Eye (tissue), 1 donor: ENCODE results near the gene HSPA9.
"Not testable (repeated sequence)": the region's sequence is repeated elsewhere in the genome, so short reads cannot be mapped to it uniquely, and the experiment has no call there.

Experiments
- DNase-seq: peaks from one replicate; pipeline ENCODE4 v3.0.0-alpha.2; 2015

The HSPA9 gene

DNA sequence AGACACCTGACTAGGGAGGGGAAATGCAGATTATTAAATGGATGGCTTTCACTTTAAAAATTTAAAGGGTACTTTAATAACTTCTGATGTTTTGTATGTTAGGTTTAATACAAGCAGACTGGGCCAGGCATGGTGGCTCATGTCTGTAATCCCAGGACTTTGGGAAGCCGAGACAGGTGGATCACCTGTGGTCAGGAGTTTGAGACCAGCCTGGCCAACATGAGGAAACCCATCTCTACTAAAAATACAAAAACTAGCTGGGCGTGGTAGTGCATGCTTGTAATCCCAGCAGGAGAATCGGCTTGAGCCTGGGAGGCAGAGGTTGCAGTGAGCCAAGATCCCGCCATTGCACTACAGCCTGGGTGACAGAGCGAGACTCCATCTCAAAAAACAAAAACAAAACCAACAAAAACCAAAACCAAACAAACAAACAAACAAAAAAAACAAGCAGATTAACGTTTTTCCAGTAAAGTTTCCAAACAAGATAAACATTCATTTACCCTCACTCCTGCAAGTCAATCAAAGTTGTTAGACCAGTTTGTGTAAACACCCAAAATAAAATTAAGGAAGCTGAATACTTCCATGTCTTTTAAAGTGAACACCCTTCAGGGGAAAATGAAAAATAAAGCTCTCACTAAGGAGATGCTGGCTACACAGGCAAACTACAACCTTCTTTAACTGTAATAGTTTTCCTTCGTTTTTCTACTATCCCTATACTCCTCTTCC lies 46.3 kb downstream of the HSPA9 start:
- DNase-seq, result no peak

DNA sequence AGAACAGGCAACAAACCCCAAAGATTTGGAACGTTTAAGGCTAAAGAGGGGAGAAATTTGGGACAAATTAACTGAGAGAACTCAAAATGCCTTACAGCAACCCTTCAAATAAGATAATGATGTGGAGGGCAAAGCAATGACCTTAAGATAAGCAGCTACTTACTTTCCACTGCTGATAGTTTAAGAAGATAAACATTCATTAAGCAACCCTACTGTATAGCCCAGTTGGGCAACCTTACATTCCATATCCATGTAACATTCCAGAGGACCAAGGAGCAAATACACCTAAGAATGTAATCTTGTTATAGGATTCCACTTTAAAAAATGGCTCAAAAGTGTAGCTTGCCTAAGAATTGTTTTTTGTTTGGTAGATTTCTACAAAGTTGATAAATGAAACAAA lies 47.0 kb downstream of the HSPA9 start:
- no peak for DNase-seq

DNA sequence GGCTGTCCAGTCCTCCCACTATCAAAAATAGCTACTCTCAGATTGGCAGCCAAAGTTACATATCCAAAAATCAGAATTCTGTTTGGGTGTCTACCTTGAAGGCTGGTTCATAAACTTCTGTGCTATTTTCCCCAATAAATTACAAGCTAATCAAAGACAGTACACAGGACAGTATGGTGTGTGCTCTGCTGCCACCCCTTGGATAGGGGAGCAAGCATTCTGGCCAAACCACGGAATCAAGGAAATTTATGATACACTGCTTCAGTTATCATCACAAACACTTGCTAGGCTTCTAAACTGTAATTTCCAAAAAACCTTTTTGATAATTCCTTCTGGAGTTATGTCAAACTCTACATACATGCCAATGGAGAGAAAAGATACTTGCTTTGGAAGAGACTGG lies 48.0 kb downstream of the HSPA9 start:
- DNase-seq, result no peak

DNA sequence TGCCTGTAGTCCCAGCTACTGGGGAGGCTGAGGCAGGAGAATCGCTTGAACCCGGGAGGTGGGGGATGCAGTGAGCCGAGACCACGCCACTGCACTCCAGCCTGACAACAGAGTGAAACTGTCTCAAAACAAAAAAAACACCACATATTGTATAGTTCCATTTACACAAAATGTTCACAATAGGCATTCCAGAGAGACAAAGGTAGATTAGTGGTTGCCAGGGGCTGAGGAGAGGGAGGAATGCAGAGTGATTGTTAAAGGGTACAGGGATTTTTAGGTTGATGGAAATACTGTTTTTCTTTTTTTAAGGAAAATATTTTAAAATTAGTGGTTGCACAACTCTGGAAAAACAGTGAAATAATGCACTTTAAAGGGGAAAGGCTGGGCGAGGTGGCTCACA lies 51.8 kb downstream of the HSPA9 start:
- no peak for DNase-seq

- DNase-seq, result no peak
Measured at GRCh38 chr5:138520971-138521370, 54.2 kb downstream of the HSPA9 start.

DNA sequence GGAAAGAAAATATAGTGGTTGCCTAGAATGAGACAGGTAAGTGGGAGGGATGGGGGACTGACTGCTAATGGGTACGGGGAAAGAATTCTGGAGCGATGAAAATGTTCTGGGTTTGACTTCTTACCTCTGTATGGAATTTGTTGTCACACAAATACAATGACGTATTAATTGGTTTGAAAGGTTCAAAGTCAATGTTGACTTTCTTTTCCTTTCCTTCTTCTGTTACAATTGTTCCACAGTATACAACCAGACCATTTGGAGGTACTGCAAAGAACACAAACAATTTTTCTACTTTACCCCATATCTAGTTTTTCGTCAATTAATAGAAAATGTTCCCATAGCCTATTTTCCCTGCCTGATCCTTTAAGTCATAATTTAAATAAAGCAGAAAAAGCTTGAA lies 57.8 kb downstream of the HSPA9 start:
- DNase-seq, result no peak

- peak; percentile 92 for DNase-seq
Measured at GRCh38 chr5:138515556-138516245, 59.5 kb downstream of the HSPA9 start.

DNA sequence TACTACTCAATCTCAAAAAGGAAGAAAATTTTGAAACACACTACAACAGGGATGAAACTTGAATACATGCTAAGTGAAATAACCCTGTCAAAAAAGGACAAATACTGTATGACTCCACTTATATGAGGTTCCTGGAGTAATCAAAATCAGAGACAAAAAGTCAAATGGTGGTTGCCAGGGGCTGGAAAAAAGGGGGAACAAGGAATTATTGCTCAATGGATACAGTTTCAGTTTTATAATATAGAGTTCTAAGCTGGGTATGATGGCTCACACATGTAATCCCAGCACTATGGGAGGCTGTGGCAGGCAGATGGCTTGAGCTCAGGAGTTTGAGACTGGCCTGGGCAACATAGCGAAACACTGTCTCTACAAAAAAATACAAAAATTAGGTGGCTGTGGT lies 61.2 kb downstream of the HSPA9 start:
- no peak for DNase-seq

- no peak for DNase-seq
Measured at GRCh38 chr5:138508958-138509357, 66.2 kb downstream of the HSPA9 start.

- DNase-seq, result not testable (repeated sequence)
Measured at GRCh38 chr5:138507485-138507884, 67.7 kb downstream of the HSPA9 start.

DNA sequence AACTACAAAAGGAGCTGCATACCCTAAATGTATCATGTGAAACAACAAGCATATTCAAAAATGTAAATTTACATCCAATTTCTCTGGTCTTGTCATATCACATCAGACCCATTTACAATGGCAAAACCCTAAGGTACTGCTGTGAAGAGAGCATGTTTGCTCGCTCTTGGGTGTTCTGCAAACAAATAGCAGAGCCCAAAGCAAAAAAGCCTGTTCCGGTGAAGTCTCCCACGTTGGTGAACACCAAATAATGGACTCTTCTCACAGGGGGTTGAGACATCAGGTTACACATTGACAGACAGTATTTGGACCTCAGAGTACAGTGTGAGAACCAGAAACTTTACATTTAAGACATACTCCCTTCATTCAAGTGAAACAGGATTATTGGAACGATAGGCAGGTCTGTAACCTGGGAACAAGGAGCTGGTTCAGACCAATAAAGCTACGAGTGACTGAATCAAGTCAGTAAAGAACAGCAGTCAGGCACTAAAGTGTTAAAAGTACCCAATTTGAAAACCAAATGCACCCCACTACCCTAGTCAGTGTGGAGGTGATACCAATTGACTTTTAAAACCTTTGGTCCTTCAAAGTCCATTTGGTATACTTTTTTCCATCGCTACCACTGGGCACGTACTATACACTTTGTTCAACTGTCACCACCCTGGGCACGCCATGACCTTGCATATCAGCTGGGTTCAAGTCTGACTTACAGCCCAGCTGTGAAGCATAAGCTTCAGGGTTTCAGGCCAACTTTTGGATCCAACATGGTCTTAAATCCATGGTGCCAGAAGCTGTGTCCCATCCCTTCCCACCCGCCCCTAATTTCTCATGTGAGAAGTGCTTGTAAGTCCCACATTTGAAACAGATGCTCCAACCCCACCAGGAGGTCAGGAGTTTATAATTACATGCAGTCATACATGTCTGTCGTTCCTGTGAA lies 68.6 kb downstream of the HSPA9 start:
- DNase-seq, result no peak

- peak; percentile 23 for DNase-seq
Measured at GRCh38 chr5:138504799-138505198, 70.4 kb downstream of the HSPA9 start.
